K562 (cell line): ENCODE results near the gene KRTAP4-5.

Experiments used
- CTCF ChIP-seq, 3 experiments: IDR thresholded peaks in 2 of 3; conservative IDR thresholded peaks in 1 of 3; 2 replicates each; pipeline ENCODE4 v1.5.1; 2011 to 2012; ENCODE audit warnings: low read length in 3 of 3, mild to moderate bottlenecking in 3 of 3, control low read depth in 2 of 3, improper control_type of control experiment in 1 of 3, inconsistent platforms in 1 of 3, low read depth in 1 of 3, mixed read lengths in 1 of 3, moderate library complexity in 1 of 3; ENCODE audit not compliant: insufficient read depth in 2 of 3
- DPF2 ChIP-seq: fragments of 450-650 bp; IDR thresholded peaks from 2 replicates; pipeline ENCODE4 v1.6.1; 2016
- ID3 ChIP-seq, 2 experiments: fragments of 250-450 bp in 1 of 2; fragments of 450-650 bp in 1 of 2; sonication (Bioruptor Pico) in 1 of 2; IDR thresholded peaks; 2 replicates each; pipeline versions ENCODE4 v1.6.1 to v1.8.0; 2016 to 2021; ENCODE audit warnings: mild to moderate bottlenecking in 2 of 2, moderate library complexity in 2 of 2, missing compliant biosample characterization in 1 of 2, missing genetic modification characterization in 1 of 2
- JUN ChIP-seq, 2 experiments: sonication (generic) in 1 of 2; formaldehyde crosslinking in 1 of 2; IDR thresholded peaks; 2 replicates each; pipeline versions ENCODE4 v1.6.1 to v1.8.0; 2012 to 2022; ENCODE audit warnings: borderline replicate concordance in 2 of 2, mild to moderate bottlenecking in 2 of 2, improper control_type of control experiment in 1 of 2, low read depth in 1 of 2, low read length in 1 of 2, missing genetic modification reagents in 1 of 2
- MLLT1 ChIP-seq, 2 experiments: fragments of 450-650 bp; IDR thresholded peaks; 2 replicates each; pipeline ENCODE4 v1.6.1; 2016
- MTF1 ChIP-seq: fragments of 250-450 bp; sonication (Bioruptor Pico); IDR thresholded peaks from 2 replicates; pipeline ENCODE4 v1.9.0; 2021; ENCODE audit warnings: moderate library complexity, mild to moderate bottlenecking, inconsistent platforms, borderline replicate concordance
- POLR2A ChIP-seq: fragments of 450-650 bp; conservative IDR thresholded peaks from 2 replicates; pipeline ENCODE4 v1.6.1; 2016
- RBM25 ChIP-seq: fragments of 200-400 bp; formaldehyde crosslinking; IDR thresholded peaks from 2 replicates; pipeline ENCODE4 v1.6.1; 2018; ENCODE audit warnings: low read length, low read depth, moderate library complexity; ENCODE audit not compliant: severe bottlenecking
- RFX1 ChIP-seq: fragments of 450-650 bp; IDR thresholded peaks from 2 replicates; pipeline ENCODE4 v1.6.1; 2016; ENCODE audit warnings: mild to moderate bottlenecking, moderate library complexity

GRCh38 chr17:41178843-41179616 is 29.4 kb upstream of the KRTAP4-5 start:
- TF ChIP-seq RFX1 (no peak), DPF2 (no peak), ID3 (CRISPR knock-in tag; IDR thresholded peaks at IDR 0.05) (no peak), ID3 (tag; IDR thresholded peaks at IDR 0.05) (no peak), MTF1 (CRISPR knock-in tag) (no peak), MLLT1 (IDR thresholded peaks at IDR 0.05) (no peak), JUN (IDR thresholded peaks at IDR 0.05; ENCODE audit: borderline replicate concordance, low read depth, low read length) (no peak), JUN (CRISPR knock-in tag; IDR thresholded peaks at IDR 0.05; ENCODE audit: borderline replicate concordance) (no peak), CTCF (IDR thresholded peaks at IDR 0.05 in 2 of 3, conservative IDR thresholded peaks at IDR 0.05 in 1 of 3; ENCODE audit: insufficient read depth in 2 of 3, low read depth in 1 of 3, low read length in 3 of 3) (no peak), RBM25 (no peak), POLR2A (no peak)
